Measurements from ENCODE around the gene NDUFB11. TPM values are rescaled to one million over a fixed set of nuclear protein-coding genes. Genes with fewer than 3 reads are reported as not detected.

The NDUFB11 gene
- total and polyA plus RNA-seq, 9 of the 15 experiments (the other 6 are each of a cell fraction or from before 2014, with no cell fraction given): 20.9 to 269 (median 86.8) TPM

GRCh38 chrX:47098338-47099094 is 46.0 kb downstream of the NDUFB11 start:
- H3K27me3 ChIP-seq (ENCODE audit: control insufficient read depth in 2 of 2, insufficient read depth in 2 of 2, low read length in 2 of 2): no peaks in the 10 kb centered on the region; a peak in 1 of 5 replicates
- POLR2A ChIA-PET: no interaction called here
- H4K20me1 ChIP-seq (replicated peaks; ENCODE audit: control insufficient read depth, insufficient read depth, low read length): no peaks in the 10 kb centered on the region
- no peak overlapping the region for H3K4me3 ChIP-seq
- no peaks in the 10 kb centered on the region for H3K9me1 ChIP-seq (ENCODE audit: control insufficient read depth, insufficient read depth, low read length)
- no TSS peak for BruUV-seq (replicated peaks)
- H3K27ac ChIP-seq (ENCODE audit: extremely low read depth, low read depth, low read length): no peak overlapping the region
- no peak overlapping the region for H2AFZ ChIP-seq (ENCODE audit: low read depth, low read length)
- H3K4me2 ChIP-seq (ENCODE audit: insufficient read depth, low read length): no peak overlapping the region
- FAIRE-seq (no peak), ATAC-seq (no peak), DNase-seq (ENCODE audit: extremely low read depth in 1 of 4, low spot score in 3 of 4) (no peak)
- WGBS (ENCODE audit: insufficient coverage, low coverage, missing lambda C conversion rate): 0% methylated on average over 2 of the region's 2 CpGs
- H3K9me3 ChIP-seq (replicated peaks; ENCODE audit: control insufficient read depth, insufficient read depth, low read depth, low read length): no peaks in the 10 kb centered on the region
- TF ChIP-seq EHMT2 (IDR thresholded peaks at IDR 0.05): peak; percentile 77; the same call in 1 of the 2 replicates
- no peak for TF ChIP-seq E2F3 (CRISPR knock-in tag; IDR thresholded peaks at IDR 0.05)
- TF ChIP-seq, protein P1, sequence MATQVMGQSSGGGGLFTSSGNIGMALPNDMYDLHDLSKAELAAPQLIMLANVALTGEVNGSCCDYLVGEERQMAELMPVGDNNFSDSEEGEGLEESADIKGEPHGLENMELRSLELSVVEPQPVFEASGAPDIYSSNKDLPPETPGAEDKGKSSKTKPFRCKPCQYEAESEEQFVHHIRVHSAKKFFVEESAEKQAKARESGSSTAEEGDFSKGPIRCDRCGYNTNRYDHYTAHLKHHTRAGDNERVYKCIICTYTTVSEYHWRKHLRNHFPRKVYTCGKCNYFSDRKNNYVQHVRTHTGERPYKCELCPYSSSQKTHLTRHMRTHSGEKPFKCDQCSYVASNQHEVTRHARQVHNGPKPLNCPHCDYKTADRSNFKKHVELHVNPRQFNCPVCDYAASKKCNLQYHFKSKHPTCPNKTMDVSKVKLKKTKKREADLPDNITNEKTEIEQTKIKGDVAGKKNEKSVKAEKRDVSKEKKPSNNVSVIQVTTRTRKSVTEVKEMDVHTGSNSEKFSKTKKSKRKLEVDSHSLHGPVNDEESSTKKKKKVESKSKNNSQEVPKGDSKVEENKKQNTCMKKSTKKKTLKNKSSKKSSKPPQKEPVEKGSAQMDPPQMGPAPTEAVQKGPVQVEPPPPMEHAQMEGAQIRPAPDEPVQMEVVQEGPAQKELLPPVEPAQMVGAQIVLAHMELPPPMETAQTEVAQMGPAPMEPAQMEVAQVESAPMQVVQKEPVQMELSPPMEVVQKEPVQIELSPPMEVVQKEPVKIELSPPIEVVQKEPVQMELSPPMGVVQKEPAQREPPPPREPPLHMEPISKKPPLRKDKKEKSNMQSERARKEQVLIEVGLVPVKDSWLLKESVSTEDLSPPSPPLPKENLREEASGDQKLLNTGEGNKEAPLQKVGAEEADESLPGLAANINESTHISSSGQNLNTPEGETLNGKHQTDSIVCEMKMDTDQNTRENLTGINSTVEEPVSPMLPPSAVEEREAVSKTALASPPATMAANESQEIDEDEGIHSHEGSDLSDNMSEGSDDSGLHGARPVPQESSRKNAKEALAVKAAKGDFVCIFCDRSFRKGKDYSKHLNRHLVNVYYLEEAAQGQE (IDR thresholded peaks at IDR 0.05; ENCODE audit: borderline replicate concordance): peak; percentile 85
- TF ChIP-seq, protein P1 (CRISPR knock-in tag; IDR thresholded peaks at IDR 0.05; ENCODE audit: low read depth): no peak
- TF ChIP-seq MIER1 (IDR thresholded peaks at IDR 0.05; ENCODE audit: low read depth): peak; percentile 69; the same call in 1 of the 2 replicates
- CTCF ChIA-PET (ENCODE audit: low intra/inter-chr PET ratio): no interaction called here
- in situ Hi-C loops (cut with MboI): no loop called here
- H3K4me1 ChIP-seq (replicated peaks in 1 of 2; ENCODE audit: control insufficient read depth in 2 of 2, insufficient read depth in 2 of 2, low read length in 2 of 2): no peaks in the 10 kb centered on the region; a peak in 1 of 5 replicates
- intact Hi-C loops (cut with micrococcal nuclease): no loop called here
- H3K79me2 ChIP-seq (ENCODE audit: control insufficient read depth, insufficient read depth, low read length): no peaks in the 10 kb centered on the region
- no peak overlapping the region for H3K9ac ChIP-seq (ENCODE audit: insufficient read depth in 1 of 2, low read depth in 2 of 2, low read length in 2 of 2)
- no peaks in the 10 kb centered on the region for H3K36me3 ChIP-seq (ENCODE audit: control insufficient read depth, insufficient read depth, low read length)
